SK-N-SH (cell line): ENCODE measurements around the gene ZNRF4.

Experiments used
- CTCF ChIP-seq: fragments of 200-600 bp; sonication (generic); IDR thresholded peaks from 2 replicates; pipeline ENCODE4 v1.6.1; 2017; ENCODE audit warnings: antibody characterized with exemption, mild to moderate bottlenecking, moderate library complexity
- EZH2phosphoT487 ChIP-seq: fragments of 200-600 bp; sonication (generic); IDR thresholded peaks from 2 replicates; pipeline ENCODE4 v1.6.1; 2017; ENCODE audit warnings: low read depth, mixed run types, mild to moderate bottlenecking, antibody characterized with exemption, moderate library complexity, borderline replicate concordance
- RAD21 ChIP-seq: IDR thresholded peaks from 2 replicates; pipeline ENCODE4 v1.6.1; 2012; ENCODE audit warnings: mild to moderate bottlenecking, low read length
- REST ChIP-seq: IDR thresholded peaks from 2 replicates; pipeline ENCODE4 v1.6.1; 2012; ENCODE audit warnings: mild to moderate bottlenecking, low read depth, low read length, moderate library complexity
- SIN3A ChIP-seq: IDR thresholded peaks from 2 replicates; pipeline ENCODE4 v1.6.1; 2012; ENCODE audit warnings: low read depth, mild to moderate bottlenecking, low read length, moderate library complexity, borderline replicate concordance
- USF2 ChIP-seq: fragments of 150-350 bp; IDR thresholded peaks from 2 replicates; pipeline ENCODE4 v1.6.1; 2017; ENCODE audit warnings: antibody characterized with exemption, low read length, low read depth, borderline replicate concordance

GRCh38 chr19:5418677-5419076 lies 36.5 kb upstream of the ZNRF4 start:
- TF ChIP-seq CTCF (no peak), RAD21 (no peak), SIN3A (no peak), USF2 (no peak), EZH2phosphoT487 (no peak), REST (peak; percentile 75; the same call in 1 of the 2 replicates)
